NCI-H146 treated with DMSO at 0.1 percent for 48 hours (cell line): ENCODE measurements around the gene ZNF48.

Experiments used
- DNase-seq: peaks from one replicate; lab custom pipeline; 2025; ENCODE audit not compliant: unreplicated experiment; lab: John Stamatoyannopoulos, UW

ZNF48 gene

DNA sequence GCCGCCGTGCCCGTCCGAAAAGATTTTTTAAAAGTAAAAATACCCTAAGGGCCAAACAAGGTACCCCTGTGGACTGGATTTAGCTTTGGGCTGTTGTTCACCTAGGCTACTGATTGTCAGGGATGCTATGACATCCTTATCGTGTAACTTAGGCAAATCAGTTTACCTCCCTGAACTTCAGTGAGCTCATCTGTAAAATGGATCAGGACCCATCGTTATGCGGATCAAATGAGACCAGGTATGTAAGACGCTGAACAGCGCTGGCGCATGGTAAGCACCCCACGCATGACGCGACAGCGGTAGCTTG lies 11.5 kb downstream of the ZNF48 start:
- DNase-seq, result no peak

- peak; percentile 81 for DNase-seq
Observed at GRCh38 chr16:30407102-30407803, 12.0 kb downstream of the ZNF48 start, which contains the start of gene ZNF771. ZNF771 (plus strand) TSS chr16:30407606; CDS start chr16:30408054, 448 bp downstream.

DNA sequence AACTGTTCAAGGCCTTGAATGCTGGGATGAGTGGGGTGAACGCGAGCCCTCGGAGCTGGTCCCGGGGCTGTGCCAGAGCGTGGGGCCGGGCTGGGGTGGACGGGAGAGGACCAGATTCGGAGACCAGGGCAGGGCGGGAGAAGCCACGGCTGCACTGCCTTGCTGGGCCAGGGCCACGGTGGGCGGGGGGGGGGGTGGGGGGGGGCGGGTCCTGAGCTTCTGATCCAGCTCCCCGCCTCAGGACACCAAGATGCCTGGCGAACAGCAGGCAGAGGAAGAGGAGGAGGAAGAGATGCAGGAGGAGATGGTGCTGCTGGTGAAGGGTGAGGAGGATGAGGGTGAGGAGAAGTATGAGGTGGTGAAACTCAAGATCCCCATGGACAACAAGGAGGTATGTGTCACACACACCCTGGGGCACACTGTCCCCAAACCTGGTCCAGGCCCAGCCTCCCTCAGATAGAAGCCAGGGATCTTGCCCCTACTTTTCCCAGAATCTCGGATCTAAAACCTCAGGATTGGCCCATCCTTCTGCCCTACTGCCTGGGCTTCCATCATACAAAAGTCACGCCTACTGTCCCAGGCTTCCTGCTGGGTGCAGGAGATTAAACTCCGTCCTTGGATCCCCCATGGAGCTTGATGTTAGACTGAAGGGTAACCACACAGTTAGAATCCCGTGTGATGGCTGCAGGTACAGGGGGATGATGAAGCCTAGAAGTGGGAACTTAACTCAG lies 12.7 kb downstream of the ZNF48 start:
- no peak for DNase-seq

DNA sequence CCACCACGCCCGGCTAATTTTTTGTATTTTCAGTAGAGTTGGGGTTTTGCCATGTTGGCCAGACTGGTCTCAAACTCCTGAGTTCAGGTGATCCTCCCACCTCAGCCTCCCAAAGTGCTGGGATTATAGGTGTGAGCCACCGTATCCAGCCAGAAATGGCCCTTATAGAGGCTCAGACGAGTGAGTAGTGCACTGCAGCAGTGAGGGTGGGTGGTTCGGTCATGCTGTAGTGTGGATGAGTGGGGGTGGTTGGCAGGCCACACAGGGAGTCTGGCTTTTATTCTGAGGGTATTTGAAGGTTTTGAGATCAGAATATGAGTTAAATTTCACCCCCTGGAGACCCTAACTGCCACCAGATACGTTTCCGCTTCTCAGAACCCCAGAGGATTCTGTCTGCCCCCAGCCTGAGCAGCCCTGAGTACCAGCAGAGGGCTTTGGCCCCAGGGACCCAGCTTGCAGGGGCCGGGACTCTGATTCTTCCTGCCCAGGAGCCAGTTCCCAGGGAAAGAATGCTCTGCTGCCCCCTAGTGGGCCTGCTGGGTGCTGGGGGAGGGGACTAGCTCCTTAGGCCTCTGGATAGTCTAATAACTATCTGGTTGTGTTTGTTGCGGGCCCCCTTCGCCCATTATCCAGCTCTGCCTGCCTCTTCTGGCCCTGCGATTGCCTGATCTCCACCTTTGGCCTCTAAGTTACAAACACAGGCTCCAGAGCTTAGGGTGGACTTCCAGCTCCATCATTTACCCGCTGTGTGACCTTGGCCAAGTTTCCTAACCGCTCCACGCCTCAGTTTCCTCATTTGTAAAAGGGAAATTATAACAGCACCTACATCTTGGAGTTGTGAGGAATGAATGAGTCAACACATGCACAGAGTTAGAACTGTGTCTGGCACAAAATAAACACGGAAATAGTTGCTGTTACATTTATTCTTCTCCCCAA lies 14.2 kb downstream of the ZNF48 start:
- peak; percentile 83 for DNase-seq

- DNase-seq, result no peak
Observed at GRCh38 chr16:30413112-30413806, 18.0 kb downstream of the ZNF48 start.

GRCh38 chr16:30414159-30414558 lies 18.9 kb downstream of the ZNF48 start:
- DNase-seq, result no peak

DNA sequence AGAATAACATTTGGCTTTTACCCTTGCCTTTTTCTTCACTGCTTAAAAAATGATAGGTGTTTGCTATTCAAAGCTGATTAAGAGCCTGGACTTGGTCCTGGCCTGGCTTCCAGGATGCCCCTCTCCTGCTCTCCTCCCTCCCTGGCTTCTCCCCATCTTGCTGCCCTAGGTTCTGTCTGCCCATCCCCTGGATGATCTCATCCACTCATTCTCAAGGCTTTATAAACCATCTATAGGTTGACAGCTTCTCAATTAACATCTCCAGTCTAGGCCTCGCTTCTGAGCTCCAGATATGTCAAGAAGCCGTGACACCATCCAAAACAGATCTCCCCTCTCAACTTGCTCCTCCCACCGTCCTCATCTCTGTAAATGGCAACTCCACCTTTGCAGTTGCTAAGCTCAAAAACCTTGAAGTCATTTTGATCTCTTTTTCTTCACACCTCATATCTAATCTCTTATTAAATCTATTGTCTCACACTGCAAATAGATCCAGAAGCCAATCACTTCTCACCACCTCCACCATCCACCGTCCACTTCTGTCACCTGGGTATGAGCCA lies 20.9 kb downstream of the ZNF48 start:
- no peak for DNase-seq

- no peak for DNase-seq
Observed at GRCh38 chr16:30416624-30417528, 21.7 kb downstream of the ZNF48 start.

- DNase-seq, result peak; percentile 86
Observed at GRCh38 chr16:30417529-30418349, 22.5 kb downstream of the ZNF48 start.

- no peak for DNase-seq
Observed at GRCh38 chr16:30418350-30419181, 23.3 kb downstream of the ZNF48 start.

GRCh38 chr16:30421010-30421409 lies 25.8 kb downstream of the ZNF48 start:
- DNase-seq, result no peak

GRCh38 chr16:30428055-30428454 lies 32.8 kb downstream of the ZNF48 start:
- no peak for DNase-seq

- DNase-seq, result peak; percentile 53
Observed at GRCh38 chr16:30429418-30429677, 34.1 kb downstream of the ZNF48 start.

DNA sequence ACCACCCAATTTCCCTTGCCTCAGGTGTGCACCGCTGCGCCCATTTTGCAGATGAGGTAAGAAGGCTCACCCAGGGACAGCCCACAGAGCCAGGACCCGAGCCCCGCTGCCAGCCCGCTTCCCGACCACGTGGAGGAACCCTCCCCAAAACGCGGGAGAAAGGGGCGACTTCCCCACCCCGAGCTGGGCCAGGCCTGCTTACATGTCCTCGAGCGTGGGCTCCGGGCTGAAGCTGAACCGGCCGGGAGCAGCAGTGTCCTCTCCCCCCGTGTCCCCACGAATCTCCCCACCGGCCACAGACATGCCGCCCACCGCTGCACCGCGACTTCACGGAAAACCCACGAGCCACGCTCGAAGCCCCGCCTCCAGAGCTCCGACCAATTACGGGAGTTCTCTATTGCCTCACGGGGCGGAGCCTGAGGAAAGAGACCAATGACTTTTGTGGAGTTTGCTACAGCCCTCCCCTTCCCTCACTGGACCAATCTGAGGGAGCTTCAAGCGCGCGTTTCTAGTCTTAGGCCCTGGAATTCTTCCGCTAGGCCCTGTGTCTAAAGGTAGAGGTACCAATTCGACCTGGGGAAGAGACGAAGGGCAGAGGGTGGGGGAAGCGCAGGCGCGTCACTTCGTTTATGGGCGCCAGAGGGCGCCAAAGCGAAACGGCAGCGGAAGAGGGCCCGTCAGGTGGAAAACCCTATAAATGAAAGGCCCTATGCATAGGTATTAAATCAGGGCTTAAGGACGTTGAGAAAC lies 34.6 kb downstream of the ZNF48 start, which contains the start of gene DCTPP1:
Gene DCTPP1, minus strand, starts transcription at position 353 of the 750 bp plus-strand sequence. Its CDS starts 50 bp downstream, at position 303.
- peak; percentile 99 for DNase-seq

GRCh38 chr16:30430428-30430970 lies 35.3 kb downstream of the ZNF48 start:
- DNase-seq, result peak; percentile 53

GRCh38 chr16:30434852-30435251 lies 39.6 kb downstream of the ZNF48 start:
- DNase-seq, result no peak

DNA sequence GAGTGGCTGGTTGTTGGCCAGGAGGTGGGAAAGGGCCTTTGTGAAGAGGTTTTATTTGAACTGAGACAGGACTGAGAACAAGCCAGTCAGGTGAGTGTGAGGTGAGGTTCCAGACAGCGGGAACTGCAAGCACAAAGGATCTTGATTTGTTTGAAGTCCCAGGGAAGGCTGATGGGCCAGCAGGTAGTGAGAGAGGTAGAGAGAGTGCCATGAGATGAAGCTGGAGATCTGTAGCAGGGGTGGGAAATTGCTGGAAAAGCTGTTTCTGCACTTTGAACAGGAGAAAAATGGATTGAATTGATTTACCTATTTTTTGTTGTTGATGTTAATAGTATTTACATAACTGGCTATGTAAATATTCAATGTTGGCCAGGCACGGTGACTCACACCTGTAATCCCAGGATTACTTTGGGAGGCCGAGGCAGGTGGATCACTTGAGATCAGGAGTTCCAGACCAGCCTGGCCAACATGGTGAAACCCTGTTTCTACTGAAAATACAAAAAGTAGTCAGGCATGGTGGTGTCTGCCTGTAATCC lies 42.4 kb downstream of the ZNF48 start:
- DNase-seq, result peak; percentile 56
